Activated T-cell treated with anti-CD3 and anti-CD28 coated beads, Interleukin-2, amount 50 U/mL, for 24 hours (primary cell): Measurements from ENCODE around the gene PALD1.

ENCODE experiments used
- DNase-seq: peaks from one replicate; pipeline ENCODE4 v3.0.0-alpha.2; 2020
- H3K27ac Mint-ChIP-seq: 2 replicates; pipeline ENCODE4 v1.8.0; 2020; ENCODE audit warnings: mild to moderate bottlenecking, mixed read lengths
- H3K27me3 Mint-ChIP-seq: 2 replicates; pipeline ENCODE4 v1.8.0; 2020; ENCODE audit warnings: mixed read lengths
- H3K36me3 Mint-ChIP-seq: 2 replicates; pipeline ENCODE4 v1.8.0; 2020; ENCODE audit warnings: low read depth, mixed read lengths
- H3K4me1 Mint-ChIP-seq: 2 replicates; pipeline ENCODE4 v1.8.0; 2020; ENCODE audit warnings: low read depth, mixed read lengths
- H3K4me3 Mint-ChIP-seq: 2 replicates; pipeline ENCODE4 v1.8.0; 2020; ENCODE audit warnings: mild to moderate bottlenecking, moderate library complexity, mixed read lengths
- H3K9me3 Mint-ChIP-seq: 2 replicates; pipeline ENCODE4 v1.8.0; 2020; ENCODE audit warnings: mixed read lengths

Gene PALD1

GRCh38 chr10:70502406-70502805, 23.8 kb downstream of the PALD1 start:
- Mint-ChIP-seq H3K27me3 (no peaks in the 10 kb centered on the region), H3K27ac (no peak overlapping the region), H3K36me3 (no peaks in the 10 kb centered on the region), H3K4me3 (no peak overlapping the region), H3K9me3 (no peaks in the 10 kb centered on the region), H3K4me1 (no peaks in the 10 kb centered on the region)
- DNase-seq = no peak

- Mint-ChIP-seq H3K9me3 (no peaks in the 10 kb centered on the region), H3K36me3 (no peaks in the 10 kb centered on the region), H3K4me1 (no peaks in the 10 kb centered on the region), H3K27ac (no peak overlapping the region), H3K4me3 (no peak overlapping the region), H3K27me3 (no peaks in the 10 kb centered on the region)
- DNase-seq = no peak
Measured at GRCh38 chr10:70503776-70504175, 25.2 kb downstream of the PALD1 start.

DNA sequence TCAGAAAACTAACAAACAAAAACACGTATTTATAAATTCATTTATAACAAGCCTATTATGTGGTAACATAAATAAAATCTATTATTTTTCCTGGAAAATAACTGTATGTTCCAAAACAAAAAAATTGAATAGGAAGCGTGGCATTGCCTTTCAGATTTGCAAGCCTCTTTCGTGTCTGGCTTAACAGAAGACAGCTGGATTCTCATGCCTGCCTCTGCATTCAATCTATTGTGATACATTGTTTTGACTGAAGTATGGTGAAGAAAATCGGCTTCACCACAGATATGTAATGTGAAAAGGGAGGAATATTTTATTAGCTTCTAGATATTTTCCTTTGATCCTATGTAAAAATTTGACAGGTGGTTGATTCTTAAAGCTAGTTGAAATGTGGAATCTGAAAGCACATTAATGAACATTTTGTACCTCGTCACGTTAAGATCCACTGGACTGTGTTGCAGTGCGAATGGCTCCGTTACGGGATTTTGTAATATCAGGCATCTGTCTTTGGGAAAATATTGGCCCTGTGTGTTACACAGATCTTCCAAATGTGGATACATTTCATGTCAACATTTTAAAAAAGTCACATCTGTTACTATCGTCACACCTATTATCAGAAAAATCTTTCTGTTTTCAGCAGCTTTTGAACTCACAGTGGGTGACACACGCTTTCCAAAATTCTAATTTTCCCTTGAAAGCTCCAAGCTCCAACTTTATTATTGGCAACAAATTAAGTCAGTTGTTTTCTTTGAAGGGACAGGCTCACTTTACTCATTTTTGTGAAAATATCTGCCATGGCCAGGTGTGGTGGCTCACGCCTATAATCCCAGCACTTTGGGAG, 26.2 kb downstream of the PALD1 start:
- Mint-ChIP-seq H3K4me1 (no peaks in the 10 kb centered on the region), H3K4me3 (no peak overlapping the region), H3K9me3 (no peaks in the 10 kb centered on the region), H3K27ac (no peak overlapping the region), H3K27me3 (no peaks in the 10 kb centered on the region), H3K36me3 (no peaks in the 10 kb centered on the region)
- DNase-seq = no peak

GRCh38 chr10:70505908-70506307, 27.3 kb downstream of the PALD1 start:
- Mint-ChIP-seq H3K27ac (no peak overlapping the region), H3K27me3 (peaks cover under 1% of the 10 kb centered on the region), H3K4me1 (no peaks in the 10 kb centered on the region), H3K9me3 (no peaks in the 10 kb centered on the region), H3K36me3 (no peaks in the 10 kb centered on the region), H3K4me3 (no peak overlapping the region)
- DNase-seq = no peak

DNA sequence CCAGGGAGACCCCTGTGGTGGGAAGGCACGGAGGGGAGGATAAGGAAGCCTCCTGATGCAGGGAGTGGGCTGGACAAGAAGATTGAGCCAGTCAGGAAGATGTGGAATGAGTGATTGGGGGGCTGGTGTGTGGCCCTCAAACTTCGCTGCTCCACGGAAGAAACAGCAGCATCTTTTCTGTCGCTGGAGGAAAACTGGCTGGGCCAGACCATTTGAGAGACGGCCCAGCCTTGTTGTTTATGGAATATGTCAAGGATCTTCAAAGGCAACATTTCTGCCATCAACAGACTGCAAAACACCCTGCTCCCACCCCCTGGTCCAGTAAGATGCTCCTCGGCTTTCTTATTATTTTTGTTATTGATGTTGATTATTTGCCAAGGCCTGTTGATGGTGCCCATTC, 29.4 kb downstream of the PALD1 start:
- Mint-ChIP-seq H3K4me3 (no peak overlapping the region), H3K4me1 (no peaks in the 10 kb centered on the region), H3K9me3 (no peaks in the 10 kb centered on the region), H3K27ac (no peak overlapping the region), H3K36me3 (no peaks in the 10 kb centered on the region), H3K27me3 (peaks cover 5% of the 10 kb centered on the region)
- DNase-seq = no peak

DNA sequence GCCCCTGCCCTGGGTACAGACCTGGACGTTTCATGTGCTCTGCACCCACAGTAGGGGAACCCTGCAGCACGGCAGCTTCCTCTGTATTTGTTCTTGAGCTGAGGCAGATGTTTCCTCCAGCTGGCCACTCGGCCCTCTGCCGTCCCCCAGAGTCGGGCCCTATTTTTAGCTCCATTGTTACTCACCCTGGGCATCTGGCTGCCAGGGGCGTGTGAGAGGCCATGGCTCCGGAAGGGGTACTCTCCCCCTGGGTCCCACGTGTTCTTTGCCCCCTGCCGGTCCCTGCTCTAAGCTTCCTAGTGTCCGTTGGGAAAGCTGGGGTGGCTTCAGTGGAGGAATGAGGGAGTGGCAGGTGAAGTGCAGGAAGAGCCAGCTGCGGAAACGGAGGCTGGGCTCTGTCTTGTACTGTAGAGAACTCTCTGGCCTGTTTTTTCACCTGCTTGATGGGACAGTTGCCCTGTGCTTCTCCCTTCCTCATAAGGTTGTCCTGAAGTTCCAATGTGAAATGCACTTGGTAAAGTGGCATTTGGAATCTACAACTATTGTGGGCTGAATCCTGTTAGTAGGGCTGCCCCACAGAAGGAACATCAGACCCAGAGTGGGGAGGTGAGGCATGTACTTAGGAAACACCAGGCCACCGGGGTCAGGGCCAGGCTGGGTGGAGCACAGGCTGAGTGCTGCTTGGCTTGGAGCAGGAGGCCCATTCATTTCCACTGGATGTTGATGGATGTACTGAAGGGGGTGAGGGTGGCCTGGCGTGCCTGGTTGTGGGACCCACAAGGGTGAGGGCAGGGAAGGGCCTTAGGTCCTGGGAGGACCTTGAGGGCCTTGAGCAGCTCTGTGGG, 30.6 kb downstream of the PALD1 start:
- H3K36me3 Mint-ChIP-seq = no peaks in the 10 kb centered on the region
- H3K4me1 Mint-ChIP-seq = peaks cover 5% of the 10 kb centered on the region

GRCh38 chr10:70509757-70510147, 31.2 kb downstream of the PALD1 start:
- no peak overlapping the region for H3K27ac Mint-ChIP-seq
- no peak overlapping the region for H3K4me3 Mint-ChIP-seq
- DNase-seq = no peak
- H3K4me1 Mint-ChIP-seq = peaks cover 5% of the 10 kb centered on the region
- H3K36me3 Mint-ChIP-seq = no peaks in the 10 kb centered on the region
- no peaks in the 10 kb centered on the region for H3K9me3 Mint-ChIP-seq
- H3K27me3 Mint-ChIP-seq = peaks cover 10% of the 10 kb centered on the region

More for the DNA sequence above, 30.6 kb downstream of the PALD1 start:
- Mint-ChIP-seq H3K27me3 (peaks cover 5% of the 10 kb centered on the region), H3K27ac (no peak overlapping the region), H3K4me3 (no peak overlapping the region), H3K9me3 (no peaks in the 10 kb centered on the region)
- no peak for DNase-seq

DNA sequence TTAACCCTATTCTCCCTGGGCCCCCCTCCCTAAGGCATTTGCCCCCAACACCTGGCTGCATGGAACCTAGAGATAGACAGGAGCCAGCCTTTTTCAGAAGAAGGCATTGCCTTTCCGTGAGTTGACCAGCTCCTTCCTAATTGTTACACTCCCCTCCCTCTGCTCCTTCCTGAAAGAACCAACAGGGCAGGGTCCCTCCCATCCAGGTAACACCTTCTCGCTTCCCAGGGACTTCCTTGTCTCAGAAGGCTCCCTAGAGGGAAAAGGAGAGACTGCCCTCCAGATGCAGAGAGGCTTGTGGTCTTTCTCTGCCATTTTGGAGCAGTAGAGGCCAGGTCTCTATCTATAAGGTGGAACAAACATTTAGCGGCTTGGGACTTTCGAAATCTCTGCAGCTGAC, 31.9 kb downstream of the PALD1 start:
- Mint-ChIP-seq H3K4me1 (peaks cover 5% of the 10 kb centered on the region), H3K27me3 (peaks cover 11% of the 10 kb centered on the region), H3K27ac (no peak overlapping the region), H3K9me3 (no peaks in the 10 kb centered on the region), H3K36me3 (no peaks in the 10 kb centered on the region), H3K4me3 (no peak overlapping the region)
- DNase-seq = no peak

GRCh38 chr10:70510904-70511303, 32.3 kb downstream of the PALD1 start:
- Mint-ChIP-seq H3K27ac (no peak overlapping the region), H3K27me3 (peaks cover 11% of the 10 kb centered on the region), H3K4me1 (peaks cover 5% of the 10 kb centered on the region), H3K4me3 (no peak overlapping the region), H3K9me3 (no peaks in the 10 kb centered on the region), H3K36me3 (no peaks in the 10 kb centered on the region)
- no peak for DNase-seq

DNA sequence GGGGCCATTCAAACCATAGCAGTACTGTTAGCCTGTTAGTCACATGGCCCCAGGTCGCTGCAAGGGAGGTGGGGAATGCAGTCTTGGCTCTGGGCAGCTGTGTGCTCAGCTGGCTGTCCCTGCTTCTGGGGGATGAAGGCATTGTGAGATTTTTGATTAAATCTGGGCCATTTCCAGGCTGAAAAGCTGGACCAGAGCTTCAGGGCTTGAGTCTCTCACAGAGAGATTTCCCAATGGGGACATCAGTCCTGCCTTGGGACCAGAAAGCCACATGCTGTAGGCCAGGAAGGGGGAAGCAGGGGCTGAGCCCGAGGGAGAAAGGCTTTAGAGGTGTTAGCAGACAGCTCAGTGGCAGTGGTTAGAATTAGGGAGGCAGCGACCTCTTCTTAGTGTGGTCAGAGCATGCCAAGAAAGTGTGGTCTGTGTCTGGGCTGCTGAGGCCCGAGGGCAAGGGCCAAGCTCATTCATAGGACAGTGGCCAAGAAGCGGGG, 33.6 kb downstream of the PALD1 start:
- peaks cover 11% of the 10 kb centered on the region for H3K27me3 Mint-ChIP-seq
- no peak for DNase-seq
- no peak overlapping the region for H3K4me3 Mint-ChIP-seq
- H3K27ac Mint-ChIP-seq = peak overlapping the region; percentile 20
- H3K36me3 Mint-ChIP-seq = no peaks in the 10 kb centered on the region
- H3K9me3 Mint-ChIP-seq = no peaks in the 10 kb centered on the region
- H3K4me1 Mint-ChIP-seq = peaks cover 5% of the 10 kb centered on the region

- H3K4me3 Mint-ChIP-seq = no peak overlapping the region
- H3K9me3 Mint-ChIP-seq = no peaks in the 10 kb centered on the region
- peaks cover 7% of the 10 kb centered on the region for H3K4me1 Mint-ChIP-seq
- H3K27ac Mint-ChIP-seq = no peak overlapping the region
- peaks cover 11% of the 10 kb centered on the region for H3K27me3 Mint-ChIP-seq
- no peaks in the 10 kb centered on the region for H3K36me3 Mint-ChIP-seq
- DNase-seq = peak; percentile 43
Measured at GRCh38 chr10:70513848-70514309, 35.3 kb downstream of the PALD1 start.

- Mint-ChIP-seq H3K4me3 (no peak overlapping the region), H3K27me3 (peaks cover 11% of the 10 kb centered on the region), H3K27ac (no peak overlapping the region), H3K4me1 (peaks cover 7% of the 10 kb centered on the region), H3K36me3 (no peaks in the 10 kb centered on the region), H3K9me3 (no peaks in the 10 kb centered on the region)
- no peak for DNase-seq
Measured at GRCh38 chr10:70514591-70514990, 36.0 kb downstream of the PALD1 start.

GRCh38 chr10:70515035-70515667, 36.6 kb downstream of the PALD1 start:
- Mint-ChIP-seq H3K36me3 (no peaks in the 10 kb centered on the region), H3K4me3 (no peak overlapping the region), H3K4me1 (peaks cover 7% of the 10 kb centered on the region), H3K27me3 (peaks cover 11% of the 10 kb centered on the region), H3K27ac (no peak overlapping the region), H3K9me3 (no peaks in the 10 kb centered on the region)
- no peak for DNase-seq

- no peak overlapping the region for H3K27ac Mint-ChIP-seq
- peaks cover 3% of the 10 kb centered on the region for H3K4me1 Mint-ChIP-seq
- no peaks in the 10 kb centered on the region for H3K36me3 Mint-ChIP-seq
- H3K27me3 Mint-ChIP-seq = peaks cover 7% of the 10 kb centered on the region
- no peak overlapping the region for H3K4me3 Mint-ChIP-seq
- DNase-seq = no peak
- H3K9me3 Mint-ChIP-seq = no peaks in the 10 kb centered on the region
Measured at GRCh38 chr10:70518695-70519094, 40.1 kb downstream of the PALD1 start.
